Limb (tissue), 2 donors: ENCODE measurements around the gene PTPRN.
A peak's percentile ranks its signal among the peaks of the same experiment; 100 is the strongest.
"Not testable (repeated sequence)": the region's sequence is repeated elsewhere in the genome, so short reads cannot be mapped to it uniquely, and the experiment has no call there.

Experiments used
- DNase-seq, 2 donors: peaks; one replicate each; pipeline ENCODE4 v3.0.0-alpha.2; 2016; ENCODE audit errors: extremely low spot score in 2 of 2

The PTPRN gene

GRCh38 chr2:219287580-219288265 lies 21.5 kb downstream of the PTPRN start:
- no peak for DNase-seq

- DNase-seq: not testable (repeated sequence)
Observed at GRCh38 chr2:219287116-219287440, 22.1 kb downstream of the PTPRN start.

- no peak for DNase-seq
Observed at GRCh38 chr2:219286436-219287115, 22.6 kb downstream of the PTPRN start.

- DNase-seq: peak; percentile 55 to 68
Observed at GRCh38 chr2:219285894-219286425, 23.2 kb downstream of the PTPRN start.

- no peak for DNase-seq
Observed at GRCh38 chr2:219285373-219285735, 23.8 kb downstream of the PTPRN start.

GRCh38 chr2:219284501-219285372 lies 24.5 kb downstream of the PTPRN start:
- DNase-seq: no peak

GRCh38 chr2:219282943-219283581 lies 26.1 kb downstream of the PTPRN start:
- DNase-seq: no peak

GRCh38 chr2:219282375-219282774 lies 26.8 kb downstream of the PTPRN start:
- DNase-seq: no peak

- no peak for DNase-seq
Observed at GRCh38 chr2:219281588-219281987, 27.6 kb downstream of the PTPRN start.

GRCh38 chr2:219280651-219281050 lies 28.6 kb downstream of the PTPRN start:
- no peak for DNase-seq

GRCh38 chr2:219279916-219280516 lies 29.2 kb downstream of the PTPRN start:
- no peak for DNase-seq

- peak; percentile 97 to 99 for DNase-seq
Observed at GRCh38 chr2:219279151-219279915, 29.9 kb downstream of the PTPRN start, which contains the start of gene DNAJB2. TSS of gene DNAJB2 (plus strand) at chr2:219279366. CDS start at chr2:219279834, 468 bp downstream.

GRCh38 chr2:219278655-219279150 lies 30.5 kb downstream of the PTPRN start:
- DNase-seq: no peak

GRCh38 chr2:219277703-219278654 lies 31.2 kb downstream of the PTPRN start:
- peak; percentile 88 to 89 for DNase-seq

GRCh38 chr2:219274361-219274921 lies 34.8 kb downstream of the PTPRN start:
- DNase-seq: peak in 1 of 2 donors; percentile 21

GRCh38 chr2:219273937-219274336 lies 35.3 kb downstream of the PTPRN start:
- DNase-seq: no peak

GRCh38 chr2:219272995-219273394 lies 36.2 kb downstream of the PTPRN start:
- no peak for DNase-seq

- DNase-seq: no peak
Observed at GRCh38 chr2:219272356-219272755, 36.8 kb downstream of the PTPRN start.

GRCh38 chr2:219271021-219271420 lies 38.2 kb downstream of the PTPRN start:
- DNase-seq: no peak
